ENCODE measurements around the gene MYCN.

DNA sequence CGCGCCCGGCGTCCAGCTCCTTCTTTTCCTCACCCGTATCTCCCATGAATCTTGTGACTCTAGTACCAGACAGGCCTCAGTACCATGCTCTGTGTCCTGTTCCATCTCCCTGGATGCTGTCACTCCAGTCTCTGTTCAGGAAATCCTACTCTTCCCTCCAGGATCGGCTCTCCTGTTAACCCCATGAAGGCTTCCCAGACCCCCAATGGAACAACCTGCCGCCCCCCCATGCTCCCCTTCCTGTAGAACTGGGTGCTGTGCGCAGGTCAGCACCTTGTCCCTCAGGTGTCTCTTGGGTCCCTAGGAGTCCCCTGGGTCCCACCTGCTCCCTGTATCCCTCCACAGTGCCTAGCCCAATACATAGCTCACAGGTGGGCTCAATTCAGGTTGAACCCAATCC, 41.3 kb downstream of the MYCN start:
- TF ChIP-seq, protein P1, sequence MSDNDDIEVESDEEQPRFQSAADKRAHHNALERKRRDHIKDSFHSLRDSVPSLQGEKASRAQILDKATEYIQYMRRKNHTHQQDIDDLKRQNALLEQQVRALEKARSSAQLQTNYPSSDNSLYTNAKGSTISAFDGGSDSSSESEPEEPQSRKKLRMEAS (IDR thresholded peaks at IDR 0.05; ENCODE audit: low read depth, low read length) = no peak
- TF ChIP-seq, protein P2, sequence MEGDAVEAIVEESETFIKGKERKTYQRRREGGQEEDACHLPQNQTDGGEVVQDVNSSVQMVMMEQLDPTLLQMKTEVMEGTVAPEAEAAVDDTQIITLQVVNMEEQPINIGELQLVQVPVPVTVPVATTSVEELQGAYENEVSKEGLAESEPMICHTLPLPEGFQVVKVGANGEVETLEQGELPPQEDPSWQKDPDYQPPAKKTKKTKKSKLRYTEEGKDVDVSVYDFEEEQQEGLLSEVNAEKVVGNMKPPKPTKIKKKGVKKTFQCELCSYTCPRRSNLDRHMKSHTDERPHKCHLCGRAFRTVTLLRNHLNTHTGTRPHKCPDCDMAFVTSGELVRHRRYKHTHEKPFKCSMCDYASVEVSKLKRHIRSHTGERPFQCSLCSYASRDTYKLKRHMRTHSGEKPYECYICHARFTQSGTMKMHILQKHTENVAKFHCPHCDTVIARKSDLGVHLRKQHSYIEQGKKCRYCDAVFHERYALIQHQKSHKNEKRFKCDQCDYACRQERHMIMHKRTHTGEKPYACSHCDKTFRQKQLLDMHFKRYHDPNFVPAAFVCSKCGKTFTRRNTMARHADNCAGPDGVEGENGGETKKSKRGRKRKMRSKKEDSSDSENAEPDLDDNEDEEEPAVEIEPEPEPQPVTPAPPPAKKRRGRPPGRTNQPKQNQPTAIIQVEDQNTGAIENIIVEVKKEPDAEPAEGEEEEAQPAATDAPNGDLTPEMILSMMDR (IDR thresholded peaks at IDR 0.05; ENCODE audit: low read depth, low read length) = no peak
- TF ChIP-seq POLR2A (IDR thresholded peaks at IDR 0.05; ENCODE audit: extremely low read depth, insufficient read length) = no peak

All from NB4 (cell line).